Measurements from ENCODE around the gene HOXC11. TPM values are rescaled to one million over a fixed set of nuclear protein-coding genes. Genes with fewer than 3 reads are reported as not detected.

The HOXC11 gene
- total and polyA plus RNA-seq, 10 of the 15 experiments (the other 5 are each of a cell fraction or from before 2014, with no cell fraction given), result not detected

- intact Hi-C loops (cut with micrococcal nuclease; ENCODE audit: unreplicated experiment) (no loop called here), in situ Hi-C loops (cut with MboI) (no loop called here)
- peaks cover 29 to 53% of the 10 kb centered on the region in 2 experiments for H3K27me3 ChIP-seq (replicated peaks in 1 of 2; ENCODE audit: control insufficient read depth in 2 of 2, insufficient read depth in 2 of 2, low read length in 1 of 2)
- no peaks in the 10 kb centered on the region for H3K9me3 ChIP-seq (replicated peaks; ENCODE audit: control insufficient read depth, insufficient read depth, low read length)
- no peaks in the 10 kb centered on the region for H3K79me2 ChIP-seq (ENCODE audit: control insufficient read depth, insufficient read depth, low read length)
- H4K20me1 ChIP-seq (ENCODE audit: control insufficient read depth, insufficient read depth), result no peaks in the 10 kb centered on the region
- no peak overlapping the region for H3K4me2 ChIP-seq (ENCODE audit: control insufficient read depth, insufficient read depth)
- peaks cover 11% of the 10 kb centered on the region for H3K4me1 ChIP-seq (ENCODE audit: control insufficient read depth, insufficient read depth, low read length)
- ChIA-PET POLR2A (no interaction called here), RAD21 (ENCODE audit: unreplicated experiment) (interaction anchor here (0.8 kb wide), 1 partner anchor 197 kb away, joined by 4 read pairs; no protein-coding TSS in a partner anchor), SMC1A (ENCODE audit: uncharacterized antibody, unreplicated experiment) (no interaction called here), CTCF (interaction anchor here (1.3 to 2.0 kb wide), 3 partner anchors 9 to 200 kb away, joined by 3 to 6 read pairs (median 6); partner anchors contain the start of gene HOXC10)
- no peak overlapping the region for H3K9ac ChIP-seq (ENCODE audit: control insufficient read depth, insufficient read depth, low read length)
- H3K36me3 ChIP-seq (ENCODE audit: control insufficient read depth in 2 of 2, insufficient read depth in 2 of 2, low read length in 1 of 2), result no peaks in the 10 kb centered on the region
- ATAC-seq (no peak), DNase-seq (ENCODE audit: low read depth, low spot score) (no peak), FAIRE-seq (no peak)
- BruUV-seq (replicated peaks), result no TSS peak
- no peak overlapping the region for H3K27ac ChIP-seq (ENCODE audit: control insufficient read depth, insufficient read depth)
- H2AFZ ChIP-seq (ENCODE audit: control insufficient read depth, low read depth, low read length), result no peak overlapping the region
- H3K4me3 ChIP-seq, result no peak overlapping the region
- WGBS (ENCODE audit: insufficient coverage, insufficient replicate concordance, low lambda C conversion rate, missing lambda C conversion rate), result 19% methylated on average over 43 of the region's 60 CpGs
- TF ChIP-seq HDAC2 (IDR thresholded peaks at IDR 0.05) (no peak), SUZ12 (IDR thresholded peaks at IDR 0.05; ENCODE audit: unreplicated experiment) (peak; percentile 89)
Measured at GRCh38 chr12:53994264-53995001, 21.5 kb downstream of the HOXC11 start.

GRCh38 chr12:53995002-53995377 is 22.1 kb downstream of the HOXC11 start:
- TF ChIP-seq ZSCAN29 (IDR thresholded peaks at IDR 0.05) (no peak), EZH2 (IDR thresholded peaks at IDR 0.05; ENCODE audit: borderline replicate concordance, control insufficient read depth, low read depth, low read length) (peak; percentile 76; the same call in 1 of the 2 replicates)
- CTCF ChIA-PET, result interaction anchor here (1.3 to 2.0 kb wide), 3 partner anchors 10 to 200 kb away, joined by 3 to 6 read pairs (median 6); partner anchors contain the start of gene HOXC10
- no peak overlapping the region for H2AFZ ChIP-seq (ENCODE audit: control insufficient read depth, low read depth, low read length)
- in situ Hi-C loops (cut with MboI) (no loop called here), intact Hi-C loops (cut with micrococcal nuclease; ENCODE audit: unreplicated experiment) (no loop called here)
- no peak overlapping the region for H3K4me2 ChIP-seq (ENCODE audit: control insufficient read depth, insufficient read depth)
- BruUV-seq (replicated peaks), result no TSS peak
- H3K9me3 ChIP-seq (replicated peaks; ENCODE audit: control insufficient read depth, insufficient read depth, low read length), result no peaks in the 10 kb centered on the region
- H3K4me3 ChIP-seq, result no peak overlapping the region; the same call in 1 of the 2 replicates
- H4K20me1 ChIP-seq (ENCODE audit: control insufficient read depth, insufficient read depth), result no peaks in the 10 kb centered on the region
- peaks cover 7% of the 10 kb centered on the region for H3K4me1 ChIP-seq (ENCODE audit: control insufficient read depth, insufficient read depth, low read length)
- RAD21 ChIA-PET (ENCODE audit: unreplicated experiment), result interaction anchor here (0.8 kb wide), 2 partner anchors 10 to 196 kb away, joined by 3 to 4 read pairs; partner anchors contain the start of gene HOXC10
- ATAC-seq (no peak), DNase-seq (ENCODE audit: low read depth, low spot score) (no peak), FAIRE-seq (no peak)
- no peak overlapping the region for H3K27ac ChIP-seq (ENCODE audit: control insufficient read depth, insufficient read depth)
- peaks cover 31 to 53% of the 10 kb centered on the region in 2 experiments for H3K27me3 ChIP-seq (replicated peaks in 1 of 2; ENCODE audit: control insufficient read depth in 2 of 2, insufficient read depth in 2 of 2, low read length in 1 of 2)
- no peaks in the 10 kb centered on the region for H3K36me3 ChIP-seq (ENCODE audit: control insufficient read depth in 2 of 2, insufficient read depth in 2 of 2, low read length in 1 of 2)
- H3K79me2 ChIP-seq (ENCODE audit: control insufficient read depth, insufficient read depth, low read length), result no peaks in the 10 kb centered on the region
- no peak overlapping the region for H3K9ac ChIP-seq (ENCODE audit: control insufficient read depth, insufficient read depth, low read length)
- 7% methylated on average over 13 of the region's 17 CpGs for WGBS (ENCODE audit: insufficient coverage, insufficient replicate concordance, low lambda C conversion rate, missing lambda C conversion rate)
- SMC1A ChIA-PET (ENCODE audit: uncharacterized antibody, unreplicated experiment), result interaction anchor here (1.2 to 1.5 kb wide), 2 partner anchors 197 to 230 kb away, joined by 3 to 4 read pairs; no protein-coding TSS in a partner anchor
- POLR2A ChIA-PET, result interaction anchor here (1.3 kb wide), 1 partner anchor 9 kb away, joined by 3 read pairs; no protein-coding TSS in a partner anchor

All from GM12878 (cell line).